WTC11 (cell line): ENCODE measurements around the gene MUSTN1. TPM values are rescaled to one million over a fixed set of nuclear protein-coding genes. Genes with fewer than 3 reads are reported as not detected.

ENCODE experiments used
- ATAC-seq: fragments of 200-7000 bp; cut with Tn5 transposase; 2 replicates; pipeline ENCODE4 v1.10.0; 2021; ENCODE audit warnings: mild to moderate bottlenecking, moderate library complexity
- CTCF ChIA-PET: fragments of 300-600 bp; sonication (Branson Sonifier 250); formaldehyde crosslinking; loops from one replicate; lab custom pipeline; 2021; ENCODE audit warnings: antibody characterized with exemption; lab: Charles Lee
- POLR2A ChIA-PET: fragments of 350-600 bp; sonication (Branson Sonifier 250); formaldehyde crosslinking; loops from one replicate; lab custom pipeline; 2021; ENCODE audit warnings: antibody characterized with exemption; lab: Charles Lee
- DNase-seq: peaks from one replicate; pipeline ENCODE4 v3.0.0; 2021; ENCODE audit warnings: low spot score
- H3K27ac Mint-ChIP-seq: 2 replicates; pipeline ENCODE4 v1.8.0; 2021; ENCODE audit warnings: mixed read lengths
- H3K27me3 Mint-ChIP-seq: 2 replicates; pipeline ENCODE4 v1.8.0; 2021; ENCODE audit warnings: low read depth, mild to moderate bottlenecking, moderate library complexity, mixed read lengths
- H3K36me3 Mint-ChIP-seq: 2 replicates; pipeline ENCODE4 v1.8.0; 2021; ENCODE audit warnings: mixed read lengths
- H3K4me1 Mint-ChIP-seq: 2 replicates; pipeline ENCODE4 v1.8.0; 2022; ENCODE audit warnings: mixed read lengths
- H3K4me3 Mint-ChIP-seq: 2 replicates; pipeline ENCODE4 v1.8.0; 2021; ENCODE audit warnings: mild to moderate bottlenecking, moderate library complexity, mixed read lengths
- H3K9me3 Mint-ChIP-seq: 2 replicates; pipeline ENCODE4 v1.8.0; 2021; ENCODE audit warnings: mixed read lengths
- CBFB ChIP-seq: sonication (generic); formaldehyde crosslinking; IDR thresholded peaks from 2 replicates; pipeline ENCODE4 v1.8.1; 2022; ENCODE audit warnings: mild to moderate bottlenecking, low read depth, missing genetic modification reagents
- EMX1 ChIP-seq: fragments of 250-450 bp; sonication (Bioruptor Pico); IDR thresholded peaks from 2 replicates; pipeline ENCODE4 v1.8.0; 2021; ENCODE audit warnings: mild to moderate bottlenecking
- ETV6 ChIP-seq: sonication (generic); formaldehyde crosslinking; IDR thresholded peaks from 2 replicates; pipeline ENCODE4 v1.8.1; 2022; ENCODE audit warnings: mild to moderate bottlenecking, missing genetic modification reagents
- GTF2I ChIP-seq: fragments of 250-450 bp; sonication (Bioruptor Pico); conservative IDR thresholded peaks from 2 replicates; pipeline ENCODE4 v1.4.0; 2021; ENCODE audit warnings: mild to moderate bottlenecking
- NFATC4 ChIP-seq: fragments of 250-450 bp; sonication (Bioruptor Pico); IDR thresholded peaks from 2 replicates; pipeline ENCODE4 v1.9.0; 2021; ENCODE audit warnings: mild to moderate bottlenecking
- NFYB ChIP-seq: sonication (generic); formaldehyde crosslinking; conservative IDR thresholded peaks from 2 replicates; pipeline ENCODE4 v1.8.0; 2022; ENCODE audit warnings: low read depth, missing genetic modification reagents
- RELA ChIP-seq: sonication (generic); formaldehyde crosslinking; IDR thresholded peaks from 2 replicates; pipeline ENCODE4 v1.8.1; 2022; ENCODE audit warnings: missing genetic modification reagents, mild to moderate bottlenecking, borderline replicate concordance
- SMAD3 ChIP-seq: sonication (generic); formaldehyde crosslinking; IDR thresholded peaks from 2 replicates; pipeline ENCODE4 v1.8.0; 2022; ENCODE audit warnings: missing genetic modification reagents, mild to moderate bottlenecking, borderline replicate concordance
- SOX15 ChIP-seq: fragments of 250-450 bp; sonication (Bioruptor Pico); IDR thresholded peaks from 2 replicates; pipeline ENCODE4 v1.9.0; 2021; ENCODE audit warnings: mild to moderate bottlenecking
- TP53 ChIP-seq: sonication (generic); formaldehyde crosslinking; IDR thresholded peaks from 2 replicates; pipeline ENCODE4 v1.8.1; 2023; ENCODE audit warnings: mild to moderate bottlenecking, missing genetic modification reagents
- ZNF671 ChIP-seq: fragments of 250-450 bp; sonication (Bioruptor Pico); IDR thresholded peaks from 2 replicates; pipeline ENCODE4 v1.8.0; 2021; ENCODE audit warnings: mild to moderate bottlenecking
- total RNA-seq: library from RNA; stranded (reverse); gene quantifications from 3 replicates; pipeline ENCODE4 v1.2.3, GENCODE V29; 2021
- TF ChIP-seq, protein P1 (sequence below): sonication (generic); formaldehyde crosslinking; IDR thresholded peaks from 2 replicates; pipeline ENCODE4 v1.8.1; 2022; ENCODE audit warnings: low read depth, mild to moderate bottlenecking, moderate library complexity, missing genetic modification reagents, borderline replicate concordance
- TF ChIP-seq, protein P2 (sequence below): sonication (generic); formaldehyde crosslinking; conservative IDR thresholded peaks from 2 replicates; pipeline ENCODE4 v1.8.1; 2023; ENCODE audit warnings: mild to moderate bottlenecking, low read depth, missing genetic modification reagents, moderate library complexity
- TF ChIP-seq, protein P3 (sequence below): fragments of 250-450 bp; sonication (Bioruptor Pico); IDR thresholded peaks from 2 replicates; pipeline ENCODE4 v1.9.0; 2021; ENCODE audit warnings: mild to moderate bottlenecking
- TF ChIP-seq, protein P4 (sequence below): fragments of 250-450 bp; sonication (Bioruptor Pico); IDR thresholded peaks from 2 replicates; pipeline ENCODE4 v1.9.0; 2021; ENCODE audit warnings: mild to moderate bottlenecking, borderline replicate concordance
- TF ChIP-seq, protein P5 (sequence below): sonication (generic); formaldehyde crosslinking; IDR thresholded peaks from 2 replicates; pipeline ENCODE4 v1.8.0; 2023; ENCODE audit warnings: missing genetic modification reagents, mild to moderate bottlenecking, borderline replicate concordance
- TF ChIP-seq, protein P6 (sequence below): sonication (generic); formaldehyde crosslinking; IDR thresholded peaks from 2 replicates; pipeline ENCODE4 v1.8.1; 2023; ENCODE audit warnings: mild to moderate bottlenecking, missing genetic modification reagents

Gene MUSTN1
- total RNA-seq, 1 experiment from 2014 or later, result 4.2 TPM

DNA sequence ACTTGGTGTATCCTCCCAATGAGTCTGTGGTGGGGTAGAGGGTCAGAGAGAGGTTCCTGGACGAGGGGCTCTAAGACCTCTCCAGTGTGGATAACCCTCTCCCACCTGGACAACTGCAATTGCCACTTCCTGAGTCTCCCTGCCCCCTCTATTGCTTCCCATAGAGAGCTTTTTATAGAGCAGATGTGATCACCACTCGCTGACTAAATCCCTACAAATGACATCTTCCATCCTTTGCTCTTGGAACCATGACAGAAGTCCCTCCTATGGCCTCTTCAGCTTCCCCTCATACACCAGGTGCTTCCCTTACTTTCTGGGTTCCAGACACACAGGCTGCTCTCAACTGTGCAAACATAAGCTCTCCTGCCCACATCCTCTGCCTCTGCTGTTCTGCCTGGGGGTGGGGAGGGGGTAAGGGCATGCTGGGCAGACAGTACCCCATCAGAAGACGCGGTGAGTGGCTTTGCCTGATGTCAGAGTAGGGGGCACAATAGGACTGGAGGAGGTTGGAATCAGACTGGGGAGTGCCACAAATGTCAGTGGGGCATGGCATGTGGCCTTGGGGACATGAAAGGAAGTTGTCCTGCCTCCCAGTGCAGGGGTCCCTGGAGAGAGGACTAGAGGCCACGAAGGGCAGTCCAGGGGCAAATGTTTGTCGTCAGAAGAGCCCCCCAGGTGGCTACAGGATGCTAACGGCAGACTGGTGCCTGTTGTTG, 25.0 kb downstream of the MUSTN1 start (continued):
- TF ChIP-seq, protein P1, sequence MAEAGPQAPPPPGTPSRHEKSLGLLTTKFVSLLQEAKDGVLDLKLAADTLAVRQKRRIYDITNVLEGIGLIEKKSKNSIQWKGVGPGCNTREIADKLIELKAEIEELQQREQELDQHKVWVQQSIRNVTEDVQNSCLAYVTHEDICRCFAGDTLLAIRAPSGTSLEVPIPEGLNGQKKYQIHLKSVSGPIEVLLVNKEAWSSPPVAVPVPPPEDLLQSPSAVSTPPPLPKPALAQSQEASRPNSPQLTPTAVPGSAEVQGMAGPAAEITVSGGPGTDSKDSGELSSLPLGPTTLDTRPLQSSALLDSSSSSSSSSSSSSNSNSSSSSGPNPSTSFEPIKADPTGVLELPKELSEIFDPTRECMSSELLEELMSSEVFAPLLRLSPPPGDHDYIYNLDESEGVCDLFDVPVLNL (CRISPR knock-in tag), result no peak
- no peak for TF ChIP-seq EMX1 (CRISPR knock-in tag)

DNA sequence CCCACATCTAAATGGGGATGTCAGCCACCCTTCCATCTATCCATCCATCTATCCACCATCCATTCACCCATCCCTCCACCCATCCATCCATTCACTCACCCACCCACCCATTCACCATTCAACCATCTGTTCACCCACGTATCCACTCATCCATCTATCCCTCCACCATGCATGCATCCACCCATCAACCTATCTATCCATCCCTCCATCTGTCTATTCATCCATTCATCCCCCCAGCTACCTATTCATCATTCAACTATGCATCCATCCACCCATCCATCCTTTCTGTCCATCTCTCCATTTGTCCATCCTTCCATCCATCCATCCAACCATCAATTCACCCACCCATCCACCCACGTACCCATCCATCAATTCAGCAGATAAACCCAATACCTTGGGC, 25.7 kb downstream of the MUSTN1 start:
- TF ChIP-seq NFYB (no peak), SMAD3 (CRISPR knock-in tag) (no peak), SOX15 (CRISPR knock-in tag) (no peak), GTF2I (CRISPR knock-in tag) (no peak)
- TF ChIP-seq, protein P2, sequence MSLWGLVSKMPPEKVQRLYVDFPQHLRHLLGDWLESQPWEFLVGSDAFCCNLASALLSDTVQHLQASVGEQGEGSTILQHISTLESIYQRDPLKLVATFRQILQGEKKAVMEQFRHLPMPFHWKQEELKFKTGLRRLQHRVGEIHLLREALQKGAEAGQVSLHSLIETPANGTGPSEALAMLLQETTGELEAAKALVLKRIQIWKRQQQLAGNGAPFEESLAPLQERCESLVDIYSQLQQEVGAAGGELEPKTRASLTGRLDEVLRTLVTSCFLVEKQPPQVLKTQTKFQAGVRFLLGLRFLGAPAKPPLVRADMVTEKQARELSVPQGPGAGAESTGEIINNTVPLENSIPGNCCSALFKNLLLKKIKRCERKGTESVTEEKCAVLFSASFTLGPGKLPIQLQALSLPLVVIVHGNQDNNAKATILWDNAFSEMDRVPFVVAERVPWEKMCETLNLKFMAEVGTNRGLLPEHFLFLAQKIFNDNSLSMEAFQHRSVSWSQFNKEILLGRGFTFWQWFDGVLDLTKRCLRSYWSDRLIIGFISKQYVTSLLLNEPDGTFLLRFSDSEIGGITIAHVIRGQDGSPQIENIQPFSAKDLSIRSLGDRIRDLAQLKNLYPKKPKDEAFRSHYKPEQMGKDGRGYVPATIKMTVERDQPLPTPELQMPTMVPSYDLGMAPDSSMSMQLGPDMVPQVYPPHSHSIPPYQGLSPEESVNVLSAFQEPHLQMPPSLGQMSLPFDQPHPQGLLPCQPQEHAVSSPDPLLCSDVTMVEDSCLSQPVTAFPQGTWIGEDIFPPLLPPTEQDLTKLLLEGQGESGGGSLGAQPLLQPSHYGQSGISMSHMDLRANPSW (CRISPR knock-in tag), result no peak
- TF ChIP-seq, protein P3, sequence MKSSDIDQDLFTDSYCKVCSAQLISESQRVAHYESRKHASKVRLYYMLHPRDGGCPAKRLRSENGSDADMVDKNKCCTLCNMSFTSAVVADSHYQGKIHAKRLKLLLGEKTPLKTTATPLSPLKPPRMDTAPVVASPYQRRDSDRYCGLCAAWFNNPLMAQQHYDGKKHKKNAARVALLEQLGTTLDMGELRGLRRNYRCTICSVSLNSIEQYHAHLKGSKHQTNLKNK (CRISPR knock-in tag), result no peak
- ATAC-seq, result no peak
- no peaks in the 10 kb centered on the region for H3K4me1 Mint-ChIP-seq
- no peaks in the 10 kb centered on the region for H3K36me3 Mint-ChIP-seq
- no peak overlapping the region for H3K4me3 Mint-ChIP-seq
- ChIA-PET CTCF (interaction anchor here (1.4 to 5.5 kb wide), 3 partner anchors 10 to 17 kb away, joined by 3 to 34 read pairs (median 28); no protein-coding TSS in a partner anchor), POLR2A (no interaction called here)
- H3K27ac Mint-ChIP-seq, result no peak overlapping the region
- no peak for DNase-seq
- no peaks in the 10 kb centered on the region for H3K9me3 Mint-ChIP-seq
- peaks cover 3% of the 10 kb centered on the region; the same call in 1 of the 2 replicates for H3K27me3 Mint-ChIP-seq

DNA sequence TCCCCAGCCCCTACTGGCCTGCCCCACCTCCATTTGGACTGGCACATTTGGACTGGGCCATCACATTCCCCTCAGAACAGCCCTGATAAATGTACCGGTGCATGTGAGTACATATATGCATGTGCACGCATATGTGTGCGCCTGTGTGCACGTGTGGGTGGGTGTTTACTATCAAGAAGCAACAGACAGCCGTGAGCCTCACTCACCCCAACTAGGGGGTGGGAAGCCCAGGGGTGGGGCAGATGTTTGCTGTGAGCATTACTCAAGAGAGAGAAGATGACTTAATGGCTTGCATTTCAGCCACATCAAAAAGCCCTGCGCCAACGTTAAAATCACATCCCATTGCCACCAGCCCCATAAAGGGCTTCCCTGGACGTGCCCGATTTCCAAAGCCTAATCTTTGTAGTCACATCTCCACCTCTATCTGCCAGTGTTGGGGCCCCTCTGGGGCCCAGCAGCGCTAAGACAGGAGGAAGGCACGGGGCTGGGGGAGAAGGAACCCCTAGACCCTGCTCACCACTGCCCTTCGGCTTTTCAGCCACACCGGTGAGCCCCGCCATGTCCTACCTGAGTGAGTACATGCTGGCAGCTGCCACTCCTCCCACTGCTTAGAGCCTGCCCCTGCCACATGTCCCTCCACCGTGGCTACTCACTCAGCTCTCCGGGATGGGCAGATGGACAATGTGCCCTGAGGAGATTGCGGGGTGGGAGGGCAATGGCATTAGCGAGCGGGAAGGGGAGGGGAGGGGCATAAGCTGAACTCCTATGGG, 29.4 kb downstream of the MUSTN1 start:
- Mint-ChIP-seq H3K27me3 (peaks cover 3% of the 10 kb centered on the region), H3K4me3 (no peak overlapping the region), H3K4me1 (no peaks in the 10 kb centered on the region), H3K27ac (no peak overlapping the region), H3K9me3 (no peaks in the 10 kb centered on the region), H3K36me3 (no peaks in the 10 kb centered on the region)
- DNase-seq, result no peak
- ChIA-PET CTCF (interaction anchor here (1.4 to 4.6 kb wide), 2 partner anchors 13 to 14 kb away, joined by 4 to 28 read pairs; no protein-coding TSS in a partner anchor), POLR2A (no interaction called here)
- ATAC-seq, result no peak
- TF ChIP-seq NFATC4, result no peak
- no peak for TF ChIP-seq RELA
- TF ChIP-seq, protein P4, sequence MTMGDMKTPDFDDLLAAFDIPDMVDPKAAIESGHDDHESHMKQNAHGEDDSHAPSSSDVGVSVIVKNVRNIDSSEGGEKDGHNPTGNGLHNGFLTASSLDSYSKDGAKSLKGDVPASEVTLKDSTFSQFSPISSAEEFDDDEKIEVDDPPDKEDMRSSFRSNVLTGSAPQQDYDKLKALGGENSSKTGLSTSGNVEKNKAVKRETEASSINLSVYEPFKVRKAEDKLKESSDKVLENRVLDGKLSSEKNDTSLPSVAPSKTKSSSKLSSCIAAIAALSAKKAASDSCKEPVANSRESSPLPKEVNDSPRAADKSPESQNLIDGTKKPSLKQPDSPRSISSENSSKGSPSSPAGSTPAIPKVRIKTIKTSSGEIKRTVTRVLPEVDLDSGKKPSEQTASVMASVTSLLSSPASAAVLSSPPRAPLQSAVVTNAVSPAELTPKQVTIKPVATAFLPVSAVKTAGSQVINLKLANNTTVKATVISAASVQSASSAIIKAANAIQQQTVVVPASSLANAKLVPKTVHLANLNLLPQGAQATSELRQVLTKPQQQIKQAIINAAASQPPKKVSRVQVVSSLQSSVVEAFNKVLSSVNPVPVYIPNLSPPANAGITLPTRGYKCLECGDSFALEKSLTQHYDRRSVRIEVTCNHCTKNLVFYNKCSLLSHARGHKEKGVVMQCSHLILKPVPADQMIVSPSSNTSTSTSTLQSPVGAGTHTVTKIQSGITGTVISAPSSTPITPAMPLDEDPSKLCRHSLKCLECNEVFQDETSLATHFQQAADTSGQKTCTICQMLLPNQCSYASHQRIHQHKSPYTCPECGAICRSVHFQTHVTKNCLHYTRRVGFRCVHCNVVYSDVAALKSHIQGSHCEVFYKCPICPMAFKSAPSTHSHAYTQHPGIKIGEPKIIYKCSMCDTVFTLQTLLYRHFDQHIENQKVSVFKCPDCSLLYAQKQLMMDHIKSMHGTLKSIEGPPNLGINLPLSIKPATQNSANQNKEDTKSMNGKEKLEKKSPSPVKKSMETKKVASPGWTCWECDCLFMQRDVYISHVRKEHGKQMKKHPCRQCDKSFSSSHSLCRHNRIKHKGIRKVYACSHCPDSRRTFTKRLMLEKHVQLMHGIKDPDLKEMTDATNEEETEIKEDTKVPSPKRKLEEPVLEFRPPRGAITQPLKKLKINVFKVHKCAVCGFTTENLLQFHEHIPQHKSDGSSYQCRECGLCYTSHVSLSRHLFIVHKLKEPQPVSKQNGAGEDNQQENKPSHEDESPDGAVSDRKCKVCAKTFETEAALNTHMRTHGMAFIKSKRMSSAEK, result no peak
- TF ChIP-seq, protein P5, sequence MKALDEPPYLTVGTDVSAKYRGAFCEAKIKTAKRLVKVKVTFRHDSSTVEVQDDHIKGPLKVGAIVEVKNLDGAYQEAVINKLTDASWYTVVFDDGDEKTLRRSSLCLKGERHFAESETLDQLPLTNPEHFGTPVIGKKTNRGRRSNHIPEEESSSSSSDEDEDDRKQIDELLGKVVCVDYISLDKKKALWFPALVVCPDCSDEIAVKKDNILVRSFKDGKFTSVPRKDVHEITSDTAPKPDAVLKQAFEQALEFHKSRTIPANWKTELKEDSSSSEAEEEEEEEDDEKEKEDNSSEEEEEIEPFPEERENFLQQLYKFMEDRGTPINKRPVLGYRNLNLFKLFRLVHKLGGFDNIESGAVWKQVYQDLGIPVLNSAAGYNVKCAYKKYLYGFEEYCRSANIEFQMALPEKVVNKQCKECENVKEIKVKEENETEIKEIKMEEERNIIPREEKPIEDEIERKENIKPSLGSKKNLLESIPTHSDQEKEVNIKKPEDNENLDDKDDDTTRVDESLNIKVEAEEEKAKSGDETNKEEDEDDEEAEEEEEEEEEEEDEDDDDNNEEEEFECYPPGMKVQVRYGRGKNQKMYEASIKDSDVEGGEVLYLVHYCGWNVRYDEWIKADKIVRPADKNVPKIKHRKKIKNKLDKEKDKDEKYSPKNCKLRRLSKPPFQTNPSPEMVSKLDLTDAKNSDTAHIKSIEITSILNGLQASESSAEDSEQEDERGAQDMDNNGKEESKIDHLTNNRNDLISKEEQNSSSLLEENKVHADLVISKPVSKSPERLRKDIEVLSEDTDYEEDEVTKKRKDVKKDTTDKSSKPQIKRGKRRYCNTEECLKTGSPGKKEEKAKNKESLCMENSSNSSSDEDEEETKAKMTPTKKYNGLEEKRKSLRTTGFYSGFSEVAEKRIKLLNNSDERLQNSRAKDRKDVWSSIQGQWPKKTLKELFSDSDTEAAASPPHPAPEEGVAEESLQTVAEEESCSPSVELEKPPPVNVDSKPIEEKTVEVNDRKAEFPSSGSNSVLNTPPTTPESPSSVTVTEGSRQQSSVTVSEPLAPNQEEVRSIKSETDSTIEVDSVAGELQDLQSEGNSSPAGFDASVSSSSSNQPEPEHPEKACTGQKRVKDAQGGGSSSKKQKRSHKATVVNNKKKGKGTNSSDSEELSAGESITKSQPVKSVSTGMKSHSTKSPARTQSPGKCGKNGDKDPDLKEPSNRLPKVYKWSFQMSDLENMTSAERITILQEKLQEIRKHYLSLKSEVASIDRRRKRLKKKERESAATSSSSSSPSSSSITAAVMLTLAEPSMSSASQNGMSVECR (CRISPR knock-in tag), result no peak
- TF ChIP-seq ZNF671 (CRISPR knock-in tag), result no peak
- TF ChIP-seq, protein P6, sequence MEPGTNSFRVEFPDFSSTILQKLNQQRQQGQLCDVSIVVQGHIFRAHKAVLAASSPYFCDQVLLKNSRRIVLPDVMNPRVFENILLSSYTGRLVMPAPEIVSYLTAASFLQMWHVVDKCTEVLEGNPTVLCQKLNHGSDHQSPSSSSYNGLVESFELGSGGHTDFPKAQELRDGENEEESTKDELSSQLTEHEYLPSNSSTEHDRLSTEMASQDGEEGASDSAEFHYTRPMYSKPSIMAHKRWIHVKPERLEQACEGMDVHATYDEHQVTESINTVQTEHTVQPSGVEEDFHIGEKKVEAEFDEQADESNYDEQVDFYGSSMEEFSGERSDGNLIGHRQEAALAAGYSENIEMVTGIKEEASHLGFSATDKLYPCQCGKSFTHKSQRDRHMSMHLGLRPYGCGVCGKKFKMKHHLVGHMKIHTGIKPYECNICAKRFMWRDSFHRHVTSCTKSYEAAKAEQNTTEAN (CRISPR knock-in tag), result no peak
- no peak for TF ChIP-seq TP53 (CRISPR knock-in tag)
- no peak for TF ChIP-seq CBFB (CRISPR knock-in tag)
- TF ChIP-seq ETV6 (CRISPR knock-in tag), result no peak
